Adrenal gland (tissue), 12 donors: ENCODE results near the gene C18orf32. TPM values are rescaled to one million over a fixed set of nuclear protein-coding genes. Genes with fewer than 3 reads are reported as not detected.
"Not testable (repeated sequence)": the region's sequence is repeated elsewhere in the genome, so short reads cannot be mapped to it uniquely, and the experiment has no call there.

Experiments used
- DNase-seq, 7 donors: peaks; one replicate each; pipeline ENCODE4 v3.0.0-alpha.2; 2019 to 2020
- H3K27ac ChIP-seq, 5 donors: fragments of 200-600 bp; sonication (generic) in 4 of 5; 1 replicate in 3 of 5; 2 replicates in 2 of 5; pipeline versions ENCODE4 v1.5.1 to v1.8.0; 2016 to 2020; ENCODE audit warnings: mild to moderate bottlenecking in 1 of 5
- H3K27me3 ChIP-seq: fragments of 200-600 bp; 2 replicates; pipeline ENCODE4 v1.8.0; 2021
- H3K36me3 ChIP-seq, 2 donors: fragments of 200-600 bp; replicated peaks in 1 of 2; 1 replicate in 1 of 2; 2 replicates in 1 of 2; pipeline versions ENCODE4 v1.5.1 to v1.8.0; 2018 to 2022
- H3K4me1 ChIP-seq, 2 donors: fragments of 200-600 bp; replicated peaks in 1 of 2; 1 replicate in 1 of 2; 2 replicates in 1 of 2; pipeline versions ENCODE4 v1.5.1 to v1.8.0; 2018 to 2021
- H3K4me3 ChIP-seq, 4 donors: fragments of 200-600 bp; sonication (generic) in 3 of 4; one replicate each; pipeline ENCODE4 v1.5.1; 2016 to 2018
- H3K9me3 ChIP-seq, 3 donors: fragments of 200-600 bp; sonication (generic) in 1 of 3; replicated peaks in 1 of 3; 1 replicate in 2 of 3; 2 replicates in 1 of 3; pipeline versions ENCODE4 v1.5.1 to v1.8.0; 2016 to 2021
- CTCF ChIP-seq, 6 experiments: fragments of 450-650 bp in 4 of 6; fragments of 200-600 bp in 2 of 6; sonication (generic) in 1 of 6; IDR thresholded peaks; 1 replicate in 5 of 6; 2 replicates in 1 of 6; pipeline versions ENCODE4 v1.5.1 to v1.8.0; 2016 to 2021; ENCODE audit warnings: antibody characterized with exemption in 6 of 6, mild to moderate bottlenecking in 2 of 6, moderate library complexity in 1 of 6
- POLR2A ChIP-seq, 2 donors: fragments of 450-650 bp; IDR thresholded peaks; one replicate each; pipeline ENCODE4 v1.6.1; 2017; ENCODE audit warnings: antibody characterized with exemption in 2 of 2, mild to moderate bottlenecking in 2 of 2, moderate library complexity in 1 of 2
- WGBS, 4 donors: extraction: QIAGEN DNeasy Blood & Tissue Kit in 2 of 4; methylation state at CpG; one replicate each; pipeline versions ENCODE4 v1.1.5 to v1.1.7; 2013 to 2017; 5-methylcytosine and 5-hydroxymethylcytosine counted together
- intact Hi-C, 2 donors: fragments of 100-400 bp; cut with DNase I; formaldehyde crosslinking; loops; one replicate each; pipeline versions ENCODE4 v1.14.1 to v1.15.0; 2022 to 2023
- polyA plus RNA-seq, 3 donors: library from polyadenylated mRNA; stranded (reverse); fragments of 200-250 nt in 2 of 3; fragments of 350-450 nt in 1 of 3; fragmentation: Illumina TruSeq in 1 of 3; extraction: RNeasy Lipid Tissue Mini Kit (QIAGEN cat#74804) in 1 of 3; gene quantifications; one replicate each; pipeline ENCODE4 v1.2.3, GENCODE V29; 2013 to 2014
- total RNA-seq, 9 donors: library from RNA; depleted of rRNA in 4 of 9; stranded (reverse); fragments of >200 nt in 4 of 9; fragments of 120-200 nt in 1 of 9; fragmentation: NEBNext Ultra II Directional in 1 of 9; extraction: Animal tissue kit (Norgen Biotek cat#: 25700) in 1 of 9; gene quantifications; one replicate each; pipeline versions ENCODE4 v1.1.0 to v1.2.4, GENCODE V29; 2013 to 2023
- donor health status: healthy with polysubstance abuse.
- donor health status: Bipolar disorder and iron deficiency.
- donor health status: DM: yes; HTN: yes; CAD: no.
- donor health status: DM: no; HTN: no; CAD: no.
- donor health status: DM: no; HTN: no; CAD: no.
- donor health status: DM: yes; HTN: yes; CAD: no.

Gene C18orf32
- total and polyA plus RNA-seq, 12 donors = 33.1 to 176 (median 75.3) TPM

- Histone ChIP-seq H3K27ac (no peak overlapping the region), H3K4me1 (no peaks in the 10 kb centered on the region), H3K4me3 (no peak overlapping the region), H3K27me3 (no peaks in the 10 kb centered on the region), H3K9me3 (no peaks in the 10 kb centered on the region), H3K36me3 (no peaks in the 10 kb centered on the region)
- TF ChIP-seq POLR2A (IDR thresholded peaks at IDR 0.05) (no peak), CTCF (IDR thresholded peaks at IDR 0.05) (no peak)
- WGBS, 4 donors = 78 to 90% (median 82%) methylated on average over 2 of the region's 2 CpGs
- intact Hi-C loops = no loop called here
- no peak for DNase-seq
These were observed 37.3 kb upstream of the C18orf32 start for GRCh38 chr18:49524349-49524748.

GRCh38 chr18:49523580-49524093, 36.6 kb upstream of the C18orf32 start:
- H3K4me1 ChIP-seq, H3K36me3 ChIP-seq, intact Hi-C loops, H3K27me3 ChIP-seq, H3K27ac ChIP-seq, DNase-seq, H3K4me3 ChIP-seq, H3K9me3 ChIP-seq: not testable (repeated sequence)
- WGBS, 4 donors = 83 to 94% (median 90%) methylated on average over 7 of the region's 7 CpGs

GRCh38 chr18:49521216-49521835, 34.3 kb upstream of the C18orf32 start:
- Histone ChIP-seq H3K4me3 (no peak overlapping the region), H3K4me1 (no peaks in the 10 kb centered on the region), H3K27me3 (no peaks in the 10 kb centered on the region), H3K36me3 (no peaks in the 10 kb centered on the region), H3K27ac (no peak overlapping the region), H3K9me3 (no peaks in the 10 kb centered on the region)
- peak in 1 of 7 donors; percentile 21 for DNase-seq
- intact Hi-C loops = no loop called here
- TF ChIP-seq CTCF (IDR thresholded peaks at IDR 0.05) (no peak), POLR2A (IDR thresholded peaks at IDR 0.05) (no peak)
- 89 to 94% (median 91%) methylated on average over 7 of the region's 7 CpGs for WGBS, 4 donors

- WGBS, 4 donors = 73 to 94% (median 88%) methylated on average over 2 of the region's 2 CpGs
- Histone ChIP-seq H3K36me3 (no peaks in the 10 kb centered on the region), H3K9me3 (no peaks in the 10 kb centered on the region), H3K27ac (no peak overlapping the region), H3K27me3 (no peaks in the 10 kb centered on the region), H3K4me1 (no peaks in the 10 kb centered on the region), H3K4me3 (no peak overlapping the region)
- peak in 1 of 7 donors; percentile 11 for DNase-seq
- TF ChIP-seq CTCF (IDR thresholded peaks at IDR 0.05) = no peak
- no peak for TF ChIP-seq POLR2A (IDR thresholded peaks at IDR 0.05)
- intact Hi-C loops = no loop called here
These were observed 33.7 kb upstream of the C18orf32 start for GRCh38 chr18:49520661-49521145.
